ENCODE results near the gene PLP1.
"Not testable (repeated sequence)": the region's sequence is repeated elsewhere in the genome, so short reads cannot be mapped to it uniquely, and the experiment has no call there.

DNA sequence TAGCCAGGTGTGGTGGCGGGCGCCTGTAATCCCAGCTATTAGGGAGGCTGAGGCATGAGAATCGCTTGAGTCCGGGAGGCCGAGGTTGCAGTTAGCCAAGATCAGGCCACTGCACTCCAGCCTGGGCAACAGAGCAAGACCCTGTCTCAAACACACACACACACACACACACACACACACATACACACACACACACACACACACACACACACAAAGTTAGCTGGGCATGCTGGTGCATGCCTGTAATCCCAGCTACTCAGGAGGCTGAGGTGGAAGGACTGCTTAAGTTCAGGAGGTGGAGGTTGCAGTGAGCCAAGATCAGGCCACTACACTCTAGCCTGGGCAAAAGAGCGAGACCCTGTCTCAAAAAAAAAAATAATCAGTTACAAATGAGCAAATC is 44.2 kb downstream of the PLP1 start:
- TF ChIP-seq EZH2 (IDR thresholded peaks at IDR 0.05; ENCODE audit: borderline replicate concordance, low read depth, low read length, severe bottlenecking); POLR2AphosphoS5 (IDR thresholded peaks at IDR 0.05; ENCODE audit: insufficient read depth, low read depth, low read length): not testable (repeated sequence)
- TF ChIP-seq, protein P1, sequence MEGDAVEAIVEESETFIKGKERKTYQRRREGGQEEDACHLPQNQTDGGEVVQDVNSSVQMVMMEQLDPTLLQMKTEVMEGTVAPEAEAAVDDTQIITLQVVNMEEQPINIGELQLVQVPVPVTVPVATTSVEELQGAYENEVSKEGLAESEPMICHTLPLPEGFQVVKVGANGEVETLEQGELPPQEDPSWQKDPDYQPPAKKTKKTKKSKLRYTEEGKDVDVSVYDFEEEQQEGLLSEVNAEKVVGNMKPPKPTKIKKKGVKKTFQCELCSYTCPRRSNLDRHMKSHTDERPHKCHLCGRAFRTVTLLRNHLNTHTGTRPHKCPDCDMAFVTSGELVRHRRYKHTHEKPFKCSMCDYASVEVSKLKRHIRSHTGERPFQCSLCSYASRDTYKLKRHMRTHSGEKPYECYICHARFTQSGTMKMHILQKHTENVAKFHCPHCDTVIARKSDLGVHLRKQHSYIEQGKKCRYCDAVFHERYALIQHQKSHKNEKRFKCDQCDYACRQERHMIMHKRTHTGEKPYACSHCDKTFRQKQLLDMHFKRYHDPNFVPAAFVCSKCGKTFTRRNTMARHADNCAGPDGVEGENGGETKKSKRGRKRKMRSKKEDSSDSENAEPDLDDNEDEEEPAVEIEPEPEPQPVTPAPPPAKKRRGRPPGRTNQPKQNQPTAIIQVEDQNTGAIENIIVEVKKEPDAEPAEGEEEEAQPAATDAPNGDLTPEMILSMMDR (IDR thresholded peaks at IDR 0.05; ENCODE audit: extremely low read depth in 1 of 2, insufficient read depth in 1 of 2, low read depth in 1 of 2, low read length in 2 of 2): not testable (repeated sequence)

Data from endothelial cell of umbilical vein (primary cell).